ENCODE measurements around the gene PABPC1L.

The PABPC1L gene

GRCh38 chr20:44970243-44970757 is 60.4 kb downstream of the PABPC1L start:
- DNase-seq = no peak

GRCh38 chr20:44973053-44973452 is 63.2 kb downstream of the PABPC1L start:
- DNase-seq = no peak

GRCh38 chr20:44976698-44977097 is 66.8 kb downstream of the PABPC1L start:
- DNase-seq = no peak

GRCh38 chr20:44979090-44979621 is 69.3 kb downstream of the PABPC1L start:
- no peak for DNase-seq

GRCh38 chr20:44981736-44982406 is 72.0 kb downstream of the PABPC1L start:
- no peak for DNase-seq

GRCh38 chr20:44983093-44983674 is 73.3 kb downstream of the PABPC1L start:
- no peak for DNase-seq

GRCh38 chr20:44988631-44989171 is 78.8 kb downstream of the PABPC1L start:
- no peak for DNase-seq

Data from NCI-H1092 (cell line).